ENCODE measurements around the gene VPS41.
"Not testable (repeated sequence)": the region's sequence is repeated elsewhere in the genome, so short reads cannot be mapped to it uniquely, and the experiment has no call there.

DNA sequence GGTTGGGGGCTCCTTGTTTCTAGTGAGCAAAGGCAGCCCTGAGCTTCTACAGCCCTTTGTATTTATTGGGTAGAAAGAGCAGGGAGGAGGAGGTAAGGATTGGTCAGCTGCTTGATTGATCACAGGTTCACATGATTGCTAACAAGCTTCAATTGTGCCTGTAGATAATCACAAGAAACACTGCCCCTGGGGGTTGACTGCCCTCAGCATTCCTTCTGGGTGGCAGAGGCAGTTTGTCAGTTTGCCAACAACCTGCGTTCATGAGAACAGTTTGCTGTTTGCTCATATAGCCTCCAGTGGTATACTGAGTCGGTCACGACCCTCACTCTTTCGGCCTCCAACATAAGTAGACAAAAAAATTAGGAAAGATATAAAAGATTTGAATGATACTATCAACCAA lies 38.5 kb upstream of the VPS41 start:
- TF ChIP-seq, protein P1, sequence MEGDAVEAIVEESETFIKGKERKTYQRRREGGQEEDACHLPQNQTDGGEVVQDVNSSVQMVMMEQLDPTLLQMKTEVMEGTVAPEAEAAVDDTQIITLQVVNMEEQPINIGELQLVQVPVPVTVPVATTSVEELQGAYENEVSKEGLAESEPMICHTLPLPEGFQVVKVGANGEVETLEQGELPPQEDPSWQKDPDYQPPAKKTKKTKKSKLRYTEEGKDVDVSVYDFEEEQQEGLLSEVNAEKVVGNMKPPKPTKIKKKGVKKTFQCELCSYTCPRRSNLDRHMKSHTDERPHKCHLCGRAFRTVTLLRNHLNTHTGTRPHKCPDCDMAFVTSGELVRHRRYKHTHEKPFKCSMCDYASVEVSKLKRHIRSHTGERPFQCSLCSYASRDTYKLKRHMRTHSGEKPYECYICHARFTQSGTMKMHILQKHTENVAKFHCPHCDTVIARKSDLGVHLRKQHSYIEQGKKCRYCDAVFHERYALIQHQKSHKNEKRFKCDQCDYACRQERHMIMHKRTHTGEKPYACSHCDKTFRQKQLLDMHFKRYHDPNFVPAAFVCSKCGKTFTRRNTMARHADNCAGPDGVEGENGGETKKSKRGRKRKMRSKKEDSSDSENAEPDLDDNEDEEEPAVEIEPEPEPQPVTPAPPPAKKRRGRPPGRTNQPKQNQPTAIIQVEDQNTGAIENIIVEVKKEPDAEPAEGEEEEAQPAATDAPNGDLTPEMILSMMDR (IDR thresholded peaks at IDR 0.05; ENCODE audit: low read depth, low read length): not testable (repeated sequence)
- not testable (repeated sequence) for TF ChIP-seq POLR2A (IDR thresholded peaks at IDR 0.05; ENCODE audit: extremely low read depth, insufficient read length)
- TF ChIP-seq, protein P2, sequence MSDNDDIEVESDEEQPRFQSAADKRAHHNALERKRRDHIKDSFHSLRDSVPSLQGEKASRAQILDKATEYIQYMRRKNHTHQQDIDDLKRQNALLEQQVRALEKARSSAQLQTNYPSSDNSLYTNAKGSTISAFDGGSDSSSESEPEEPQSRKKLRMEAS (IDR thresholded peaks at IDR 0.05; ENCODE audit: low read depth, low read length): not testable (repeated sequence)

Data from NB4 (cell line).